Activated CD4-positive, CD25-positive, alpha-beta regulatory T cell (primary cell): ENCODE measurements around the gene HECTD4.
"Not testable (repeated sequence)": the region's sequence is repeated elsewhere in the genome, so short reads cannot be mapped to it uniquely, and the experiment has no call there.

ENCODE experiments used
- DNase-seq, 4 experiments: peaks; one replicate each; lab custom pipeline; 2025; lab: John Stamatoyannopoulos, UW

HECTD4 gene

DNA sequence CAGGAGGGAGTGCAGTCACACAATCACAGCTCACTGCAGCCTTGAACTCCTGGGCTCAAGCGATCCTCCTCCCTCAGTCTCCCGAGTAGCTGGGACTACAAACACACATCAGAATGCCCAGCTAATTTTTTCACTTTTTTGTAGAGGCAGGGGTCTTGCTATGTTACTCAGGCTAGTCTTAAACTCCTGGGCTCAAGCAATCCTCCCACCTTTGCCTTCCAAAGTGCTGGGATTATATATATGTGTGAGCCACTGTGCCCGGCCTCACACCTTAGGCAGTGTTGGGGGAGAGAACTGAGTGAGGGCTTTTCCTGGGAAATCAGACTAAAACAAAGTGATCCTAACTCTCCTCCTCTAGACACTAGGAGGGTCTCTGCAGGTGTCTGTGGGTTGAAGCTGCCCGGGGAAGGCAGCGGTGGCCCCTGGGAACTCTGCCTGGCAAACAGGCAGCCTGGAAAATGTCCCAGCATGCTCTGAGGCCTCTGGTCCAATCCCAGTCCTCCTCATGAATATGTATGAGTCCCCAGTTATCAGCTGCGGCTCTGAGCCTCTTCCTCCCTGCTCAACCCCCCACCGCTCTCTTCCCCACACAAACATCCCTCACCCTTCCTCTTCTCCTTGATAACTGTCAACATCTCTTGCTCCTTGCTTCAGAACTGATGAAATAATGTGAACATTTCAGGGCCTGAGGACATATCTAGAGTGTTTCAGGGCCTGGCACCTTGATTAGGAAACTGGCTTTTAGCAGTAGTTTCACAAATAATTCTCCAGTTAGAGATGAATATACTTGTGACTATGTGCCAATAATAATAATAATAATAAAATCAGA is 265.8 kb downstream of the HECTD4 start:
- no peak for DNase-seq

DNA sequence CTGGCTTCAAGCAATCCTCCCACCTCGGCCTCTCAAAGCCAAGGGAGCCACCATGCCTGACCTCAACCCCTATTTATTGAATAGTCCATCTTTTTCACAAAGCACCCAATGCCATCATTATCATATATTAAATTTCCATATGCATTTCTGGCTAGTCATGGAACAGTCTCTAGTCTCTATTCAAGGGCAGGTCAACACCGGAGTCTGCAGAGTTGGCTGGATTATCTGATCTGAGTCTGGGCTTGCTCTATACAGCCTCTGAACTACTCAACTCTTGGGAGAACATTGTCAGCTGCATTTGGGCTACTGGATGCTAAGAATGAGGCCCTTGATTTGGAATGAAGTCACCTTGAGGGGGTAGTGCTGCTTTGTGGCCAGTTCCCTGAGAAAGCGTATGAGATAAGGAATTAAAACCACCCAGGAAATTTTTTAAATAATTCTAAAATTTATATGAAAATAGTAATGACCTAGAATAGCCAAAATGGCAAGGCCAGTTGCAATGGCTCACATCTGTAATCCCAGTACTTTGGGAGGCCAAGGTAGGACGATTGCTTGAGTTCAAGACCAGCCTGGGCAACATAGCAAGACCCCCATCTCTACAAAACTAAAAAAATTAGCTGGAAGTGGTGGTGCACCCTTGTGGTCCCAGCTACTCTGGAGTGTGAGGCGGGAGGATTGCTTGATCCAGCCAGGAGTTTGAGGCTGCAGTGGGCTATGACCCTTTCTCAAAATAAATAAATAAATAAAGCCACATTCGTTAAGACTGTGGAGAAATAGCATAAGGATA is 266.8 kb downstream of the HECTD4 start:
- DNase-seq, result no peak

DNA sequence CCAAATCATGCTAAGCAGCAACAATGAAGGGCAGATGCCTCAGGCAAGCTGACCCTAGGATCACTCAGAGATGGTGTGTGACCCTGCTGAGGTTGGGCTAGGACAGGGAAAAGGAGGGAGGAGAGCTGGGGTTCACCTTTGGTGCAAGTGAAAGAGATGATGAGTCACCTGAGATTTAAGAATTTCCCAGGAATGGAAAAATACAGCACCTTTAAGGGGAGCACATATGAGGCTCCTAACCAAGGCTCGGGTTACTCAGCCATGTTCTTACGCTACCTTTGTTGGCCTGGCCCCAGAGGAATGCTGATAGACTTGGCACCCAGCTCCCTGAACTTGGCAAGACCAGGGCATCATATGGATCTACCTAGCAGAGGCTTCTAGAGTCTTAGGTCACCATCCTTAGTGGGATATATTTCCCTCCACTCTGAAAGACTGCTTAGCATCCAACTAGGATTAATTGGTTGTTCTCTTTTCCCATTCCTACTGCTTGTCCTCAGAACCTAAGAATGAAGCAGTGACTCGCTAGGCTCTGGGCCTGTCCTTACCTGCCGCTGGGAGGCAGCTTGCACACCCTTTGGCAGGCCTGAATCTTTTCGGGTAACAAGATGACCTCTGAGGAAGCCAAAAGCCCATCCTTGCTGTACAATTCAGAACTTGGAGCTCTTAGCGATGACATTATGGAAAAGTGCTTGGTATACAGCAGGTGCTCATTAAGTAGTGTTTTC is 269.7 kb downstream of the HECTD4 start:
- DNase-seq, result no peak

DNA sequence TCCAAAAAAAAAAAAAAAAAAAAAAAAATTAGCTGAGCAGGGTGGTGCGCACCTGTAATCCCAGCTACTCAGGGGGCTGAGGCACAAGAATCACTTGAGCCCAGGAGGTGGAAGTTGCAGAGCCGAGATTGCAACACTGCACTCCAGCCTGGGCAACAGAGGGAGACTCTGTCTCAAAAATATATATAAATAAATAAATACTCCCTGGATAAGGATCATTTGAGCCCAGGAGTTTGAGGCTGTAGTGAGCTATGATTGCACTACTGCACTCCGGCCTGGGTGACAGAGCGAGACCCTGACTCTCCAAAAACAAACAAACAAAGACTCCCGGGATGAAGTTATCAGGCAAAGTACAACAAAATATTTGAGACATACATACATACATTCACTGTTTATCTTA is 270.3 kb downstream of the HECTD4 start:
- DNase-seq, result no peak

DNA sequence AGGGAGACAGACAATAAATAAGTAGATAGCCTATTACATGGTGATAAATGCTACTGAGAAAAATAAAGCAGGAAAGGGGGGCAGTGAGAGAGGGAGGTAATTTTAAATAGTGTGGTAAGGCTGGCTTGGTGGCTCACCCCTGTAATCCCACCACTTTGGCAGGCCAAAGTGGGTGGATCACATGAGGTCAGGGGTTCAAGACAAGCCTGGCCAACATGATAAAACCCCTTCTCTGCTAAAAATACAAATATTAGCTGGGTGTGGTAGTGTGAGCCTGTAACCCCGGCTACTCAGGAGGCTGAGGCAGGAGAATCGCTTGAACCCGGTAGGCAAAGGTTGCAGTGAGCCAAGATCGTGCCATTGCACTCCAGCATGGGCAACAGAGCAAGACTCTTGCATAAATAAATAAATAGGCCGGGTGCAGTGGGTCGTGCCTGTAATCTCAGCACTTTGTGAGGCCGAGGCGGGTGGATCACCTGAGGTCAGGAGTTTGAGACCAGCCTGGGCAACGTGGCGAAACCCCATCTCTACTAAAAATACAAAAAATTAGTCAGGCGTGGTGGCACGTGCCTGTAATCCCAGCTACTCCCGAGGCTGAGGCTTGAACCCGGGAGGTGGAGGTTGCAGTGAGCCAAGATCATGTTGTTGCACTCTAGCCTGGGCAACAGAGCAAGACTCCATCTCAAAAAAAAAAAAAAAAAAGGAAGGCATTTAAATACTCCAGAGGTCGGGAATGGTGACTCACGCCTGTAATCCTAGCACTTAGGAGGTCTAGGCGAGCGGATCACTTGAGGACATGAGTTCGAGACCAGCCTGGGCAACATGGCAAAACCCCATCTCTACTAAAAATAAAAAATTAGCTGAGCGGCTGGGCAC is 271.2 kb downstream of the HECTD4 start:
- DNase-seq, result not testable (repeated sequence)
